Measurements from ENCODE around the gene LOXHD1.

LOXHD1 gene

GRCh38 chr18:46462523-46462922 is 194.5 kb downstream of the LOXHD1 start:
- TF ChIP-seq CTCF (conservative IDR thresholded peaks at IDR 0.05), result no peak
- H3K27ac ChIP-seq, result peak overlapping the region; percentile 82

- H3K27ac ChIP-seq, result peak overlapping the region; percentile 82
- no peak for TF ChIP-seq CTCF (conservative IDR thresholded peaks at IDR 0.05)
Measured at GRCh38 chr18:46461993-46462392, 195.0 kb downstream of the LOXHD1 start.

- TF ChIP-seq CTCF (conservative IDR thresholded peaks at IDR 0.05), result no peak
- H3K27ac ChIP-seq, result peak overlapping the region; percentile 82; the same call in 1 of the 2 replicates
Measured at GRCh38 chr18:46460754-46461153, 196.3 kb downstream of the LOXHD1 start.

- H3K27ac ChIP-seq, result peak overlapping the region; percentile 77
- TF ChIP-seq CTCF (conservative IDR thresholded peaks at IDR 0.05), result no peak
Measured at GRCh38 chr18:46459789-46460455, 197.1 kb downstream of the LOXHD1 start.

- H3K27ac ChIP-seq, result peak overlapping the region; percentile 77
- TF ChIP-seq CTCF (conservative IDR thresholded peaks at IDR 0.05), result peak; percentile 52
Measured at GRCh38 chr18:46458472-46458871, 198.5 kb downstream of the LOXHD1 start.

- no peak overlapping the region for H3K27ac ChIP-seq
- no peak for TF ChIP-seq CTCF (conservative IDR thresholded peaks at IDR 0.05)
Measured at GRCh38 chr18:46456691-46457090, 200.3 kb downstream of the LOXHD1 start.

- no peak for TF ChIP-seq CTCF (conservative IDR thresholded peaks at IDR 0.05)
- H3K27ac ChIP-seq, result no peak overlapping the region
Measured at GRCh38 chr18:46452820-46453219, 204.2 kb downstream of the LOXHD1 start.

Data from VCaP (cell line).